GM23248 (cell line): ENCODE data around the gene TARDBP. TPM values are rescaled to one million over a fixed set of nuclear protein-coding genes. Genes with fewer than 3 reads are reported as not detected.

ENCODE experiments used
- DNase-seq: peaks from one replicate; pipeline ENCODE4 v3.0.0-alpha.2; 2015
- H2AFZ ChIP-seq: fragments of 200-600 bp; sonication (generic); 2 replicates; pipeline ENCODE4 v1.6.1; 2016; ENCODE audit warnings: antibody characterized with exemption
- H3F3A ChIP-seq: fragments of 200-600 bp; sonication (generic); 2 replicates; pipeline ENCODE4 v1.6.1; 2016; ENCODE audit warnings: mild to moderate bottlenecking, antibody characterized with exemption, mixed run types; ENCODE audit not compliant: insufficient read depth
- H3K27ac ChIP-seq: fragments of 200-600 bp; sonication (generic); 2 replicates; pipeline ENCODE4 v1.5.1; 2016; ENCODE audit warnings: mild to moderate bottlenecking
- H3K27me3 ChIP-seq: fragments of 200-600 bp; sonication (generic); replicated peaks from 2 replicates; pipeline ENCODE4 v1.6.1; 2016; ENCODE audit warnings: mild to moderate bottlenecking; ENCODE audit not compliant: insufficient read depth
- H3K36me3 ChIP-seq: fragments of 200-600 bp; sonication (generic); 2 replicates; pipeline ENCODE4 v1.6.1; 2016; ENCODE audit warnings: low read depth, mild to moderate bottlenecking
- H3K4me1 ChIP-seq: fragments of 200-600 bp; sonication (generic); 2 replicates; pipeline ENCODE4 v1.6.1; 2016; ENCODE audit warnings: mild to moderate bottlenecking; ENCODE audit not compliant: insufficient read depth
- H3K4me2 ChIP-seq: fragments of 200-600 bp; sonication (generic); one replicate; pipeline ENCODE4 v1.6.1; 2016; ENCODE audit warnings: mild to moderate bottlenecking; ENCODE audit not compliant: unreplicated experiment
- H3K4me3 ChIP-seq: fragments of 200-600 bp; sonication (generic); 2 replicates; pipeline ENCODE4 v1.5.1; 2016; ENCODE audit warnings: mild to moderate bottlenecking
- H3K79me2 ChIP-seq: fragments of 200-600 bp; sonication (generic); 2 replicates; pipeline ENCODE4 v1.6.1; 2016; ENCODE audit warnings: mild to moderate bottlenecking; ENCODE audit not compliant: insufficient read depth
- H3K9ac ChIP-seq: fragments of 200-600 bp; sonication (generic); 2 replicates; pipeline ENCODE4 v1.6.1; 2016; ENCODE audit warnings: mild to moderate bottlenecking
- H3K9me2 ChIP-seq: fragments of 200-600 bp; sonication (generic); 2 replicates; pipeline ENCODE4 v1.6.1; 2016; ENCODE audit warnings: mixed run types, mild to moderate bottlenecking, moderate library complexity; ENCODE audit not compliant: insufficient read depth
- H3K9me3 ChIP-seq: fragments of 200-600 bp; sonication (generic); one replicate; pipeline ENCODE4 v1.6.1; 2017; ENCODE audit warnings: low read depth
- H4K20me1 ChIP-seq: fragments of 200-600 bp; sonication (generic); 2 replicates; pipeline ENCODE4 v1.6.0; 2016; ENCODE audit not compliant: insufficient read depth
- EZH2 ChIP-seq: fragments of 200-600 bp; sonication (generic); IDR thresholded peaks from 2 replicates; pipeline ENCODE4 v1.6.1; 2018; ENCODE audit warnings: antibody characterized with exemption, mild to moderate bottlenecking; ENCODE audit not compliant: insufficient read depth, poor library complexity, severe bottlenecking
- EZH2phosphoT487 ChIP-seq: fragments of 200-600 bp; sonication (generic); IDR thresholded peaks from 2 replicates; pipeline ENCODE4 v1.6.1; 2018; ENCODE audit warnings: antibody characterized with exemption, moderate library complexity, mild to moderate bottlenecking, low read depth; ENCODE audit not compliant: insufficient read depth
- WGBS, 2 experiments: methylation state at CpG; one replicate each; pipeline ENCODE4 v1.1.6; 2015 to 2017; ENCODE audit warnings: low lambda C conversion rate in 2 of 2, low coverage in 1 of 2; ENCODE audit errors: missing lambda C conversion rate in 2 of 2; 5-methylcytosine and 5-hydroxymethylcytosine counted together
- in situ Hi-C: fragments of 300-500 bp; cut with MboI; formaldehyde crosslinking; loops from 2 replicates; pipeline ENCODE4 v1.15.0; 2020
- polyA plus RNA-seq: library from polyadenylated mRNA; unstranded; fragments of >200 nt; fragmentation: Nextera tagmentation; extraction: Ambion mirVana; gene quantifications from 2 replicates; pipeline ENCODE4 v1.2.1, GENCODE V29; 2016
- total RNA-seq: library from RNA; depleted of rRNA; stranded (reverse); fragments of >200 nt; shearing (Covaris generic); gene quantifications from 2 replicates; pipeline ENCODE4 v1.2.3, GENCODE V29; 2014

TARDBP gene
- total and polyA plus RNA-seq, 2 experiments from 2014 or later: 36.0 to 128 TPM

DNA sequence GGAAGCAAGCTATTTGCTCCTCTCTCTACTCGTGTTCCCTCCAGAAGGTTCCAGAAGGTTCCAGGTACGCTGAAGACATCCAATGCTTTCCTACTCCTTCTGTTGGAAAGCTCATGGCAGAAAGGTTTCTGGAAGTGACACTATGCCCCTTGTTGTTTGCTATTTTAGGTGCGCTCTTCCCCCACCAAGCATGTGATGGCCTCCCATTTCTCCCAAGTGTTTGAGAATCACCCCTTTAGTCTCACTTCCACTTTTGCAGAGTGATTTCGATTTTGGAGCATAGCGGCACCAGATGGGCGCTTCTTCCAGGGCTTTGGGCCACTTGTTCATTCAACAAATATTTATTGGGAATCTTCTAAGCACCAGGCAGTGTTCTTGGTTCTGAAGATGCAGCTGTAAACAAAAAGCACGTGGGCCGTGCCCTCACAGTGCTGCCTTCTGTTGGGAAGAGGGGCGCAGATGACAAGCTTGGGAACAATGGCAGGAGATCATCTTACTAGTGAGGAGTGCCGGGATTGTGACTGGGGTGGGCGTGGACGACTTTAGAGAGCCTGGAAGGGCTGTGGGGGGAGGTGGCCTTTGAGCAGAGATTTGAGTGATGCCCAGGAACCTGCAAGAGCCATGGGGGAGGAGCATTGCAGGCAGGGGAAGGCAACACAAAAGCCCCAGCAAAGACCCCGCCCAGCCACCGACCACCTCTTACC, 43.0 kb upstream of the TARDBP start:
- Histone ChIP-seq H3K9ac (no peak overlapping the region), H3K27me3 (peaks cover 16% of the 10 kb centered on the region), H3K9me3 (no peaks in the 10 kb centered on the region), H3F3A (no peaks in the 10 kb centered on the region), H4K20me1 (no peaks in the 10 kb centered on the region), H3K4me2 (no peak overlapping the region), H3K4me1 (peaks cover 4% of the 10 kb centered on the region; the same call in 1 of the 2 replicates), H2AFZ (no peak overlapping the region), H3K9me2 (no peaks in the 10 kb centered on the region), H3K4me3 (no peak overlapping the region), H3K27ac (no peak overlapping the region), H3K36me3 (no peaks in the 10 kb centered on the region), H3K79me2 (no peaks in the 10 kb centered on the region)
- DNase-seq: no peak
- no peak for TF ChIP-seq EZH2phosphoT487
- WGBS, 2 experiments: 48 to 50% methylated on average over 14 of the region's 14 CpGs
- in situ Hi-C loops: no loop called here

DNA sequence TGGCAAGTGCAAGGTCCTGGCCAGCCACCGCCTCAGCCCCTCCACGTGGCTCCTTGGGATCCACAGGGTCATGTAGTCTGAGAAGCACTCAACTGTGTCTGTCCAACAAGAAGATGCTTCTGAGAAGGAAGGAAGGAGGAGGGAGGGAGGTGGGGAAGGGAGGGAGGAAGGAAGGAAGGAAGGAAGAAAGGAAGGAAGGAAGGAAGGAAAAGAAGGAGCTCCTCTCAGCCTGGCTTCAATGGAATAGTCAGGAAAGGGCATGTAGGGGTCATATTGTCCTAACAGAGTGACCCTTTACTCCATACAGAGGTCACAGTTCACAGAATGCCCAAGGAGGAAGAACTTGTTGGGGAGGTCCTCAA, 42.5 kb upstream of the TARDBP start:
- Histone ChIP-seq H3K27ac (no peak overlapping the region), H3K4me2 (no peak overlapping the region), H4K20me1 (no peaks in the 10 kb centered on the region), H3K4me1 (peaks cover 4% of the 10 kb centered on the region), H3K79me2 (no peaks in the 10 kb centered on the region), H3F3A (peaks cover 5% of the 10 kb centered on the region; the same call in 1 of the 2 replicates), H3K9ac (no peak overlapping the region), H3K4me3 (no peak overlapping the region), H3K9me3 (no peaks in the 10 kb centered on the region), H2AFZ (no peak overlapping the region), H3K9me2 (no peaks in the 10 kb centered on the region), H3K27me3 (peaks cover 16% of the 10 kb centered on the region), H3K36me3 (no peaks in the 10 kb centered on the region)
- no peak for TF ChIP-seq EZH2phosphoT487
- TF ChIP-seq EZH2: no peak
- DNase-seq: no peak
- in situ Hi-C loops: no loop called here
- WGBS, 2 experiments: 53 to 56% methylated on average over 2 of the region's 2 CpGs

GRCh38 chr1:10973552-10973951, 38.9 kb upstream of the TARDBP start:
- no peaks in the 10 kb centered on the region for H3K36me3 ChIP-seq
- in situ Hi-C loops: no loop called here
- H3K4me2 ChIP-seq: no peak overlapping the region
- H4K20me1 ChIP-seq: no peaks in the 10 kb centered on the region
- H3K9me2 ChIP-seq: no peaks in the 10 kb centered on the region
- peak; percentile 74 for DNase-seq
- H3F3A ChIP-seq: peaks cover 20% of the 10 kb centered on the region; the same call in 1 of the 2 replicates
- no peak overlapping the region for H3K4me3 ChIP-seq
- H3K27ac ChIP-seq: no peak overlapping the region
- H3K27me3 ChIP-seq: peaks cover 12% of the 10 kb centered on the region
- H3K9ac ChIP-seq: no peak overlapping the region
- peaks cover 12% of the 10 kb centered on the region for H3K4me1 ChIP-seq
- no peak overlapping the region for H2AFZ ChIP-seq
- H3K9me3 ChIP-seq: no peaks in the 10 kb centered on the region
- 0% methylated on average over 5 to 7 of the region's 10 CpGs for WGBS, 2 experiments
- TF ChIP-seq EZH2 (no peak), EZH2phosphoT487 (no peak)
- H3K79me2 ChIP-seq: no peaks in the 10 kb centered on the region

DNA sequence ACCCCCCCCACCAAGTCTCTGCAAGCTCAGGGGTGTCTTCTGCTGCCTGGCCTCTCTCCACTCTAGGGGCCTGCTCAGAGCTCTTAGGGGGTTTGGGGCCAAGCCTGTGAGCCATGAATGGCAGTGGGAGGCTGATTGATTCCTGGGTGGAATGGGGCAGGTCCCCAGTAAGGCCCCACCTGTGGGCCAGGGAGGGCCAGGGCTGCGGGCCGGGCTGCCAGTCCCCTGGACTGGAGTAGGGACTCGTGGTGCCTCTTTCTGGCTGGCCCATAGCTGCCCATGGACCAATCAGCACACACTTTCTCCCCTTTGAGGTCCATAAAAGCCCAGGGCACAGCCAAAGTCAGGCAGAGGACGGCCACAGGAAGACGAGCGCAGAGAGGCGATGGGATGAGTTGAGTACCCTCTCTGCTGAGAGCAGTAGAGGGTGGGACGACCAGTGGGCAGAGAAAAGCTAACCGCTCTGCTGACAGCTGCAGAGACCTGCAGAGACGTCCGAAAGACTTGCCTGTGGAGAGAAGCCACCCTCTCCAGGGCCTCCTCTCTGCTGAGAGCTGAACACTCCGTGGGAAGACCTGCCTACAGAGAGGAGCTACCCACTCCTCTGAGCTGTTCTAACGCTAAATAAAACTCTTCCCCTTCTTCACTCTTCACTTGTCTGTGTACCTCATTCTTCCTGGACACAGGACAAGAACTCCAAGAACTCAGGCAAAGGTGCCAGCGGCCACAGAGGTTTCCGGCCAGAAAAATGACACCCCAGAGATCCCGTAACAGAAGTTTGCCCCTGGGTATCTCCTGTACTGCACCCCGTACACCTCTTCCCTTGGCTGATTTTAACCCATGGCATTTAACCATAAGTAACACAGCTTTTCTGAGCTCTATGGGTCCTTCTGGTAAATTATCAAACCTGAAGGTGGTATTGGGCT, 38.2 kb upstream of the TARDBP start:
- Histone ChIP-seq H3K27me3 (peaks cover 12% of the 10 kb centered on the region; the same call in 1 of the 2 replicates), H3K4me2 (no peak overlapping the region), H2AFZ (no peak overlapping the region), H3K9ac (no peak overlapping the region), H3K9me2 (no peaks in the 10 kb centered on the region), H4K20me1 (no peaks in the 10 kb centered on the region), H3K36me3 (no peaks in the 10 kb centered on the region), H3K79me2 (no peaks in the 10 kb centered on the region), H3F3A (peaks cover 21% of the 10 kb centered on the region; the same call in 1 of the 2 replicates), H3K4me3 (no peak overlapping the region), H3K9me3 (no peaks in the 10 kb centered on the region), H3K4me1 (peaks cover 13% of the 10 kb centered on the region), H3K27ac (no peak overlapping the region)
- 49 to 56% methylated on average over 16 to 17 of the region's 17 CpGs for WGBS, 2 experiments
- DNase-seq: peak; percentile 41
- in situ Hi-C loops: no loop called here
- no peak for TF ChIP-seq EZH2phosphoT487
- TF ChIP-seq EZH2: no peak
